GM19043 (cell line): Measurements from ENCODE around the gene CLDN3.

Source experiments
- ATAC-seq: cut with Tn5 transposase; IDR thresholded peaks from one replicate; pipeline ENCODE4 v1.9.1; 2021; ENCODE audit warnings: low read depth; ENCODE audit not compliant: unreplicated experiment

Gene CLDN3

DNA sequence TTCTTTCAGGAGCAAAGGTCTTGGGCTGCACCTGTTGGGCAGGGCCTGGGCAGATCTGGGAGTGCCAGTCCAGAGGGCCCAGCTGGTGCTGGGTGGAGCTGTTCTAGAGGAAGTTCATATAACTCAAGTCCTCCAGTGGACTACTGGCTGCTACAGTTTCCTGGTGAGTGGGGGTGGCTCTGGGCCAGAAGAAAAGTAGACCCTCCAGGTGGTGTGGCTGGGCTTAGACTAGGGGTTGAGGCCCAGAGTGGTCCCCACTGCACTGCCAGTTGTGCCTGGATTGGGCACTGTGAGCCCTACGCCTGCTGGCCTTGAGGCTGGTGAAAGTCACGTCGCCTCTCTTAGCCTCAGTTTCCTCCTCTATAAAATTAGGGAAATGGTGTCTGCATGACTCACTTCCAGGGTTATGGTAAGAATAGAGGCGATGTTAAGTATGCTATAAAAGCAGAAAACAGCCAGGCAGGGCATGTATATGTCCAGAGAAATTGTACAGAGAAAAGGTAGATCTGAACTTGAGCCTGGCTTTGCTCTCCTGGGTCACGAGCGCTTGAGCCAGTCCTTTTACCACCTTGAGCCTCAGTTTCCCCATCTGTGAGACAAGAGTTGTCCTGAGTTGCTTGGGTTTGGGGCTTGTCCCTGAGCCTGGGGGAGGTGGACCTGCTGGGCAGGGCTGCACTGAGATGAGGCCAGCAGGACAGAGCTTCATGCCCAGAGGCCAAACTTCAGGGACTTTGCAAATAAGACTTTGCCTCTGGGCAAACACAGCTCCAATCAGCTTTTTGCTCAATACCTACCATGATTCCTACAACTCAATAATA, 3.8 kb upstream of the CLDN3 start:
- ATAC-seq: no peak

- no peak for ATAC-seq
Measured at GRCh38 chr7:73770860-73771670, 995 bp upstream of the CLDN3 start.

DNA sequence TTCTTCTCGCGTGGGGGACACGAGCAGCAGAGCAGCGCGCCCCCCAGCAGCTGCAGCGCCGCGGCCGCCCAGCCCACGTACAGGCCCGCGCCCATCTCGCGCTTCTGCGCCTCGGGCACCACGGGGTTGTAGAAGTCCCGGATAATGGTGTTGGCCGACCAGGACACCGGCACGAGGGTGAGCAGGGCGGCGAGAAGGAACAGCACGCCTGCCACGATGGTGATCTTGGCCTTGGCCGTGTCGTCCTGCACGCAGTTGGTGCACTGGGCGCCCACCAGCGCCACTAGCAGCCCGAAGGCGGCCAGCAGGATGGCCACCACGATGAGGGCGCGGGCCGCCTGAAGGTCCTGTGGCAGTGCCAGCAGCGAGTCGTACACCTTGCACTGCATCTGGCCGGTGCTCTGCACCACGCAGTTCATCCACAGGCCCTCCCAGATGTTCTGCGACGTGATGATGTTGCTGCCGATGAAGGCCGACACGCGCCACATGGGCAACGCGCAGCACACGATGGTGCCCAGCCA, 529 bp downstream of the CLDN3 start:
- no peak for ATAC-seq

DNA sequence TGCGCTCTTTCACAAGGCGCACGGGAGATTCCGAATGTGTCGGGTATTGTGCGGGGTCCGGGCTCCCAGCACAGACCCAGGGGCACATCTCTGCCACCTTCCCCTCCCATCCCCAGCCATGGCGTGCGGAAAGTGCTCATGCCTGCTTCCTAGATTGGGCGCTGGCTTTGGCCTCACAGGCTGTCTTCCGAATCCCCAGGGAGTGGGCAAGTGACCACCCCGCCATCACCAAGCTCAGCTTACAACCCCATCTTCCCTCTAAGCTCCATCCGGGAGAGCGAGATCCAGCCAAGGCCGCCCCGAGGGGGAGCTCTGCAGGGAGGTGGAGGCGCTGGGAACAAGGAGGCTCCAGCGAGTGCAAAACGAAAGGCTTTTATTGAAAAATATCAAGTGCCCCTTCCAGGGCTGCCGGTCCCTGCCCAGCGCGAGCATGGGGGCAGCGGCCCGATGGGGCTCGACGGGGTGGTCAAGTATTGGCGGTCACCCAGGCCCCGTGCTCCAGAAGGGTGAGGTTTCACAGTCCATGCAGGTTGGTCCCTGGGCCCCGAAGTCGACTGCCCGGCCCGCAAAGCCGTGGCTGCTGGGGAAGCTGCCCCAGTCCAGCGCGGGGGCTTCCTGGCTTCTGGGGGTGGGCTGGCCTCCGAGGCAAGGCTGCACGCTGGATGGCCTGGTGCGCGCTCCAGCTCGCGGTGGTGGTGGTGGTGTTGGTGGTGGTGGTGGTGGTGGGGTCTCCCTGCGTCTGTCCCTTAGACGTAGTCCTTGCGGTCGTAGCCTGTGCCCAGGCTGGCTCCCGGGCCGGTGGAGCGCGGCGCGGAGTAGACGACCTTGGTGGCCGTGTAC, 1.2 kb downstream of the CLDN3 start:
- no peak for ATAC-seq

GRCh38 chr7:73766556-73767229, 3.4 kb downstream of the CLDN3 start:
- no peak for ATAC-seq

GRCh38 chr7:73762659-73762999, 7.4 kb downstream of the CLDN3 start:
- no peak for ATAC-seq

- no peak for ATAC-seq
Measured at GRCh38 chr7:73761854-73762658, 8.0 kb downstream of the CLDN3 start.

DNA sequence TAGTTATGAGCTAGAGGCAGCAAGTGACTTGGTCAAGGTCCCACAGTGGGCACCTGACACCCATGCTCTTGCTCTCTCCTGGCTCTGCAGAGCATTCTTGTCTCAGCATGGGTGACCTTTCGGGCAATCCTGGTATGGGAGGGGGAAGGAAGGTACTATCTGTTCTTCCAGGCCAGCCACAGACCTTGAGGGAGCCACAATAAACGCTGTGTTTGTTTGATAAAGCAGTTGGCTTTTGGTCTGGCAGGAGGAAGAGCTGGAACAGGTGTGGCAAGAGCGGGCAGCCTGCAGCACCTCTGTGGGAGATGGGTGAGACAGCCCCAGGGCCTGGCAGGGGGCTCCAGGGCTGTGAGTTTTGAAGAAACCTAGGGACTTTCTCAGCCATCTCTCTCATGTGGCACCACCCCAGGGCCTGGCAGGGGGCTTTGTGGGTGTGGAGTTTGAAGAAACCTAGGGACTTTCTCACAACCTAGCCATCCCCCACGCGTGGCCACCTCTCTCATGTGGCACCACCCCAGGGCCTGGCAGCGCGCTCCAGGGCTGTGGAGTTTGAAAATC, 11.4 kb downstream of the CLDN3 start:
- ATAC-seq: no peak

GRCh38 chr7:73749931-73750776, 19.9 kb downstream of the CLDN3 start:
- no peak for ATAC-seq

DNA sequence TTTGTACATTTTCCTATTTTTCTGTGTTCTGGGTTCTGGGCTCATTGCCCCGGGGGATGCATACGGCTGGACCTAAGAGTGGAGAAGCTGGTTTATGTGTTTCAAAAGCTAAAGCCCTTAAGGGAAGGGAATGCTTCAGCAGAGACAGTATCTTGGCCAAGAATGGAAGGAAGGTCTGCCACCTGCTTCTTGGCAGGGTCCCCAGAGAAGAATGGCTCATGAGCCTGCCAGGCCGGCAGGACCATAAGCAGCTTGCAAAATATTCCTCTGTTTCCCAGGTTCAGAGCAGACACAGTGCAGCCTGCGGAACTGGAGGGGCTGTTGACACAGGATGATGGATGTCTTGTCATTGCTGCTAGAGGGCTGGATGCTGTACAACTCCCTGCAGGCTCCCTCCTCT, 23.7 kb downstream of the CLDN3 start:
- no peak for ATAC-seq

- no peak for ATAC-seq
Measured at GRCh38 chr7:73742753-73743641, 27.1 kb downstream of the CLDN3 start.

GRCh38 chr7:73742338-73742752, 27.7 kb downstream of the CLDN3 start:
- no peak for ATAC-seq

DNA sequence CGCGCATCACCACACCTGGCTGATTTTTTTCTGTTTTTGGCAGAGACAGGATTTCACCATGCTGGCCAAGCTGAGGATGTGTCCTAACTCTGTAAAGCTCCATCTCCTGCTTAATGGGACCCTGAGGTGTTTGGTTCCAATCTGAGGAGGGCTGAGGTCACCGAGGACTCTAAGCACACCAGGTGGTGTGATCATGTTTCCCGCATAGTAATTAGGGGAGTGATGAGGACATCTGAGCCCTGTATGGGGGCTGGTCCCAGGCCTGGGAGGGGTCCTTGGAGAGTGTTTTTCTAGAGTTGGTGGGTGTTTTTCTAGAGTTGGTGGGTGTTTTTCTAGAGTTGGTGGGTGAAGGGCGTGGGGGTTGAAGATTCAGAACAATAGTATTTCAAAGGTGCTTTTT, 28.5 kb downstream of the CLDN3 start:
- no peak for ATAC-seq

GRCh38 chr7:73740771-73741170, 29.3 kb downstream of the CLDN3 start:
- no peak for ATAC-seq

GRCh38 chr7:73740212-73740611, 29.9 kb downstream of the CLDN3 start:
- ATAC-seq: no peak

GRCh38 chr7:73739387-73739767, 30.7 kb downstream of the CLDN3 start:
- ATAC-seq: no peak

DNA sequence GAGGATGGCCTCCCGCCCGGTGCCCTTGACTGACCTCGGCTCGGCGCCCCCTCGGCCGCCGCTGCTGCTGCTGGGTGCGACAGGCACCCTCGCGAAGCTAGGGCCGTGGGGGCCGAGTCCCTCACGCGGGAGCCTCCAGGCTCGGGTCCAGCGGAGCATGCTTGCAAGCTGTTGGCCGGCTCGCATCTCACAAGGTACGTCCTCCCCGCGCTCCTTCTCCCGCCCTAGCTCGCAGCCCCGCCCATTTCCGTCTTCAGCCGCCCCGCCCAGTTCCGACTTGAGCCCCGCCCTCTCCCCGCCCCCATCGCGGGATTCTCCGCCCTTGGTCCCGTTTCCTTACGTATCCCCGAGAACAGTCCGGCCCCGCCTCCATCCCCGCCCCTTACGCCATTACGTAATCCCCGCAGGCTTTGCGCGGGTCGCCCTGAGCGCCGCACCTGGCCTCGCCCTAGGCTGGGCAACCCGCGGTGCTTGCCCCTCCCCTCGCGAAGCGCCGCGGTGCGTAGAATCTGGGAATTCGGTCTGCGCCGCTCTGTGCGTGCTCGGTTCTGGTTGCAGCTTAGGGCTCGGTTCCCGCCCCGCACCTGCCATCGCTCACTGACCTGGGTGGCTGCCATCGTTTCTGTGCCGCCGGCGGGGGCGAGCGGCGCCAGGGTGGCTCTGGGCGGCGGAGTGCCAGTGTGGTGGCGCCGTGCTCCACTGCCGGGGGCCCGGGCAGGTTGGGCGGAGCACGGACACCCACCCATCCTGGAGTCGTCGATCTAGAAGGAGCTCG, 31.3 kb downstream of the CLDN3 start, which contains the start of gene ABHD11:
Gene ABHD11 (minus strand): TSS at position 191 of the 775 bp plus-strand sequence. CDS start 32 bp downstream, at position 159.
- peak; percentile 79 for ATAC-seq
